NCI-H226 (cell line): Measurements from ENCODE around the gene GTF3C1.

Source experiments
- DNase-seq: peaks from one replicate; pipeline ENCODE4 v3.0.0-alpha.2; 2015

Gene GTF3C1

GRCh38 chr16:27421961-27422740 lies 127.6 kb downstream of the GTF3C1 start:
- DNase-seq, result no peak

- no peak for DNase-seq
Measured at GRCh38 chr16:27417047-27417671, 132.6 kb downstream of the GTF3C1 start.

- no peak for DNase-seq
Measured at GRCh38 chr16:27414788-27415431, 134.8 kb downstream of the GTF3C1 start.

- DNase-seq, result no peak
Measured at GRCh38 chr16:27413956-27414355, 135.8 kb downstream of the GTF3C1 start.

GRCh38 chr16:27410761-27411160 lies 139.0 kb downstream of the GTF3C1 start:
- no peak for DNase-seq
